ENCODE measurements around the gene TMEM8B. TPM values are rescaled to one million over a fixed set of nuclear protein-coding genes. Genes with fewer than 3 reads are reported as not detected.

TMEM8B gene
- total RNA-seq, 3 donors from 2014 or later: 12.4 to 22.8 (median 18.9) TPM

DNA sequence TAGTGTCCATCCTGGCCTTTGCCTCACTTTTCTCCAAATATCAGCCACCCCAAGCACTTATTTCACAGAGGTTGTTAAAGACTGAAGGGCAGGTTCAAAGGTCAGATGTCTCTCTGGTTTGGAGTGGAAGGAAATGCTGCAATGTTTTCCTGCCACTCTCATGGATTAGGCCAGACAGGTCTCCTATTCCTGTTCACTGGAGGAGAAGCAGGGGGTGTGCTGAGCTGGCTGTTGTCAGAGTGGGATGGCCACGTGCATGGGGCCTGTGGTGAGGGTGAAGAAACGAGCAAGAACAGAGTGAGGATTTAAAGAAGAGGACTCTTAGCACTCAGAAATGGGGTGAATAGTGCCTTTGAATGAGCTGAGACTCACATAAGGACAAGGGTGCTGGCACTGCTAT lies 6.7 kb downstream of the TMEM8B start:
- peak in 1 of 3 donors; percentile 12 for DNase-seq
- TF ChIP-seq, protein P1, sequence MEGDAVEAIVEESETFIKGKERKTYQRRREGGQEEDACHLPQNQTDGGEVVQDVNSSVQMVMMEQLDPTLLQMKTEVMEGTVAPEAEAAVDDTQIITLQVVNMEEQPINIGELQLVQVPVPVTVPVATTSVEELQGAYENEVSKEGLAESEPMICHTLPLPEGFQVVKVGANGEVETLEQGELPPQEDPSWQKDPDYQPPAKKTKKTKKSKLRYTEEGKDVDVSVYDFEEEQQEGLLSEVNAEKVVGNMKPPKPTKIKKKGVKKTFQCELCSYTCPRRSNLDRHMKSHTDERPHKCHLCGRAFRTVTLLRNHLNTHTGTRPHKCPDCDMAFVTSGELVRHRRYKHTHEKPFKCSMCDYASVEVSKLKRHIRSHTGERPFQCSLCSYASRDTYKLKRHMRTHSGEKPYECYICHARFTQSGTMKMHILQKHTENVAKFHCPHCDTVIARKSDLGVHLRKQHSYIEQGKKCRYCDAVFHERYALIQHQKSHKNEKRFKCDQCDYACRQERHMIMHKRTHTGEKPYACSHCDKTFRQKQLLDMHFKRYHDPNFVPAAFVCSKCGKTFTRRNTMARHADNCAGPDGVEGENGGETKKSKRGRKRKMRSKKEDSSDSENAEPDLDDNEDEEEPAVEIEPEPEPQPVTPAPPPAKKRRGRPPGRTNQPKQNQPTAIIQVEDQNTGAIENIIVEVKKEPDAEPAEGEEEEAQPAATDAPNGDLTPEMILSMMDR (IDR thresholded peaks at IDR 0.05): no peak
- Histone ChIP-seq H3K4me1 (ENCODE audit: low read depth) (peaks cover 33% of the 10 kb centered on the region), H3K4me3 (no peak overlapping the region), H3K36me3 (ENCODE audit: low read depth) (no peaks in the 10 kb centered on the region), H3K9me3 (no peaks in the 10 kb centered on the region)
- intact Hi-C loops (cut with DNase I, micrococcal nuclease): loop anchor here in 1 of 2 donors (10.0 kb wide), 1 partner anchor 49 kb away; no protein-coding TSS in a partner anchor
- peak; percentile 7 for ATAC-seq

DNA sequence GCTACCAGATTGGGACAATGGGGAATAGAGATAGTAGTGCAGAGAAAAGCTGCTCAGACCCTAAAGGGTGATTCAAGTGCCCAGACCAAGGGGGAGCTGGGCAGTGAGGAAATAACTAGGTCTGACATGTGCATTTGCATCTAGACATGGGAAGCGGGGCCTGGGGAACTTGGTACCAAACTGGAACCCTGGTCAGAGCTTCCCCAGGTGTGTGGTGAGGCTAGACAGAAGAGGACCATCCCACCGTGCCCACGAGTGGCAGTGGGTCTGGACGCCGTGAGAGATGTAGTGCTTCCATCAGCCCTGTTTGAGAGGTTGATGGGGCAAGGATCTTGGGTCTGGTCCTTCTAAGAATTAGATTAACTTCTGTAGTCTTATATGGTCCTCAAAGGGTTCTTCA lies 7.6 kb downstream of the TMEM8B start:
- H3K4me1 ChIP-seq (ENCODE audit: low read depth): peaks cover 33% of the 10 kb centered on the region
- DNase-seq (no peak), ATAC-seq (no peak)
- H3K4me3 ChIP-seq: no peak overlapping the region
- TF ChIP-seq, protein P1 (IDR thresholded peaks at IDR 0.05): no peak
- no peaks in the 10 kb centered on the region for H3K9me3 ChIP-seq
- intact Hi-C loops (cut with DNase I, micrococcal nuclease): loop anchor here in 1 of 2 donors (10.0 kb wide), 1 partner anchor 48 kb away; no protein-coding TSS in a partner anchor
- no peaks in the 10 kb centered on the region for H3K36me3 ChIP-seq (ENCODE audit: low read depth)

DNA sequence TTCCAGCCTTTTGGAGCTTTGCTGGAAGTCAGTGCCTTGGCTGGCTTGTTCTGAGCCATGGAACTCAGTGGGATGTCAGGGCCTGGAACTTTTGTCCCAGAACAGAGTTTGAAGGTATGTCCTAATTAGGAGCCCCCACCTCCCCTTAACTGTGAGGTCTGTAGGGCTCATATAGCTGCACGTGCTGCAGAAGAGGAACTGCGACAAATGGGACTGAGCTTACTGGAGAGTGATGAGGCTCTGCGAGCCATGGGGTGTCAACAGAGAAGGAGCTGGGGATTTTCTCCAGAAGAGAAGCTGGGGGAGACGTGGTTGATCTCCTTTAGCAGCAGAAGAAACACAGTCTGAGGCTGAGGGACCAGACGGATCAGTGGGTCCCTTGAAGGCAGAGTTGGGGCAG lies 10.9 kb downstream of the TMEM8B start:
- TF ChIP-seq, protein P1 (IDR thresholded peaks at IDR 0.05): no peak
- intact Hi-C loops (cut with DNase I, micrococcal nuclease): loop anchor here in 1 of 2 donors (10.0 kb wide), 1 partner anchor 45 kb away; no protein-coding TSS in a partner anchor

DNA sequence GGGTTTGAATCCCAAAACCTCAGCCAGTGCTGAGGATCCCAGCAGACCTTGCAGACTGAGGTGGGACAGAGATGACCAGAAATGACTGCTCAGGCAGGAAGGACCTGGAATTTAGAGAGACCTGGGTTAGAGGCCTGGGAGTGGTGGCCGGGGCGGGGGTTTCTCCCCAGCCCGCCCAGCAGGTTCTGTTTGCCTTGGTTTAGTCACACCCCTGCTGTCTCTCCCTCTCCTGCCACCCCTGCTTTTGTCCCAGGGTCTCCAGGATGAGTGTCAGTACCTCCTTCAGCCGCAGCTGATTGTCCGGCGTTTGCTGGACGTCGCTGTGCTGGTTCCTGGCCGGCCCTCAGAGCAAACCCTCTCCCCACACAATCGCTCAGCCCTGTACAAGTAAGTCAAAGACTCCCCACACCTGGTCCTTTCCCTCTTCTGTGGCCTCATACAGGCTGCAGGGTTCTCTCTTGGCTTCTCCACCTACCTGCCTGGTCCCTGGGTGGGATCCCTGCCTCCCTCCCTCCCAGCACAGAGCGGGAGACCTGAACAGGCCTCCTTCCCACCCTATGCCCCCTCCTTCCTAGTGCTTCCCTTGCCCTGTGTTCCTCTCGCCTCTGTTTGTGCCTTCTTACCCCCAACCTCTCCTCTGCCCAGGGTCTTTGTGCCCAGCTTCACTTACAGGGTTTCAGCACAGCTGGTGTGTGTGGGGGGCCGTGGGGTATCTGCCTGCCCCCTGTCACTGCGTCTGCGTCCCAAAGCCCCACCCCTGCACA lies 12.0 kb downstream of the TMEM8B start:
- no peaks in the 10 kb centered on the region for H3K36me3 ChIP-seq (ENCODE audit: low read depth)
- intact Hi-C loops (cut with DNase I, micrococcal nuclease): no loop called here
- no peak for DNase-seq

More for the DNA sequence above, 10.9 kb downstream of the TMEM8B start:
- ATAC-seq (no peak), DNase-seq (no peak)
- no peaks in the 10 kb centered on the region for H3K36me3 ChIP-seq (ENCODE audit: low read depth)
- peaks cover 22% of the 10 kb centered on the region for H3K4me1 ChIP-seq (ENCODE audit: low read depth)
- H3K9me3 ChIP-seq: no peaks in the 10 kb centered on the region
- H3K4me3 ChIP-seq: no peak overlapping the region

DNA sequence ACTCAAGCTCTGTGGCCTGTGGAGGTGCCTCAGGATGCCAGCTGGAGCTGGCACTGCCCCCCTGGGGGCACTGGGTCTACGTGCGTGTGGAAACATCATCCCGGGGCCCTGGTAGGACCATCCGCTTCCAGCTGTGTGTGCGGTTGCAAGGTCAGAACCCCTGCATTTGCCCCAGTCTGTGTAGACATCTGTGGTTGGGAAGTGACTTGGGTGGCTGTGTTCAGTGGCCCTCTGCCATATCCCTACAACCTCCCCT lies 12.5 kb downstream of the TMEM8B start:
- TF ChIP-seq, protein P1 (IDR thresholded peaks at IDR 0.05): no peak
- DNase-seq: no peak
- Histone ChIP-seq H3K4me1 (ENCODE audit: low read depth) (peaks cover 13% of the 10 kb centered on the region), H3K4me3 (no peak overlapping the region), H3K36me3 (ENCODE audit: low read depth) (no peaks in the 10 kb centered on the region), H3K9me3 (no peaks in the 10 kb centered on the region)
- intact Hi-C loops (cut with DNase I, micrococcal nuclease): no loop called here
- ATAC-seq: no peak

More for the DNA sequence above, 12.0 kb downstream of the TMEM8B start:
- no peaks in the 10 kb centered on the region for H3K9me3 ChIP-seq
- TF ChIP-seq, protein P1 (IDR thresholded peaks at IDR 0.05): no peak
- ATAC-seq: no peak
- peaks cover 17% of the 10 kb centered on the region for H3K4me1 ChIP-seq (ENCODE audit: low read depth)
- H3K4me3 ChIP-seq: no peak overlapping the region

Measured in mucosa of descending colon (tissue), 3 donors.